ENCODE results near the gene C10orf90.

The C10orf90 gene

GRCh38 chr10:126408953-126409641, 261.4 kb downstream of the C10orf90 start:
- no peak for DNase-seq (ENCODE audit: extremely low read depth, insufficient read length)
- Histone ChIP-seq H3K27me3 (replicated peaks; ENCODE audit: control insufficient read depth, insufficient read depth, low read length) (no peaks in the 10 kb centered on the region), H3K36me3 (ENCODE audit: control insufficient read depth, insufficient read depth, low read length) (no peaks in the 10 kb centered on the region), H3K4me3 (replicated peaks; ENCODE audit: low read depth, low read length) (no peak overlapping the region)
- TF ChIP-seq CTCF (IDR thresholded peaks at IDR 0.05; ENCODE audit: insufficient read depth, low read length, poor library complexity, severe bottlenecking), result no peak

GRCh38 chr10:126407831-126408230, 262.7 kb downstream of the C10orf90 start:
- TF ChIP-seq CTCF (IDR thresholded peaks at IDR 0.05; ENCODE audit: insufficient read depth, low read length, poor library complexity, severe bottlenecking), result no peak
- Histone ChIP-seq H3K4me3 (replicated peaks; ENCODE audit: low read depth, low read length) (no peak overlapping the region), H3K36me3 (ENCODE audit: control insufficient read depth, insufficient read depth, low read length) (no peaks in the 10 kb centered on the region), H3K27me3 (replicated peaks; ENCODE audit: control insufficient read depth, insufficient read depth, low read length) (no peaks in the 10 kb centered on the region)
- no peak for DNase-seq (ENCODE audit: extremely low read depth, insufficient read length)

- no peaks in the 10 kb centered on the region for H3K36me3 ChIP-seq (ENCODE audit: control insufficient read depth, insufficient read depth, low read length)
- H3K27me3 ChIP-seq (replicated peaks; ENCODE audit: control insufficient read depth, insufficient read depth, low read length), result no peaks in the 10 kb centered on the region
- no peak for TF ChIP-seq CTCF (IDR thresholded peaks at IDR 0.05; ENCODE audit: insufficient read depth, low read length, poor library complexity, severe bottlenecking)
- no peak for DNase-seq (ENCODE audit: extremely low read depth, insufficient read length)
- H3K4me3 ChIP-seq (replicated peaks; ENCODE audit: low read depth, low read length), result no peak overlapping the region
These were observed 265.2 kb downstream of the C10orf90 start for GRCh38 chr10:126405239-126405775.

- H3K4me3 ChIP-seq (replicated peaks; ENCODE audit: low read depth, low read length), result no peak overlapping the region
- no peaks in the 10 kb centered on the region for H3K36me3 ChIP-seq (ENCODE audit: control insufficient read depth, insufficient read depth, low read length)
- no peak for TF ChIP-seq CTCF (IDR thresholded peaks at IDR 0.05; ENCODE audit: insufficient read depth, low read length, poor library complexity, severe bottlenecking)
- H3K27me3 ChIP-seq (replicated peaks; ENCODE audit: control insufficient read depth, insufficient read depth, low read length), result no peaks in the 10 kb centered on the region
- no peak for DNase-seq (ENCODE audit: extremely low read depth, insufficient read length)
These were observed 267.5 kb downstream of the C10orf90 start for GRCh38 chr10:126402721-126403695.

GRCh38 chr10:126400641-126401040, 269.9 kb downstream of the C10orf90 start:
- Histone ChIP-seq H3K4me3 (replicated peaks; ENCODE audit: low read depth, low read length) (no peak overlapping the region), H3K27me3 (replicated peaks; ENCODE audit: control insufficient read depth, insufficient read depth, low read length) (no peaks in the 10 kb centered on the region), H3K36me3 (ENCODE audit: control insufficient read depth, insufficient read depth, low read length) (no peaks in the 10 kb centered on the region)
- no peak for DNase-seq (ENCODE audit: extremely low read depth, insufficient read length)
- TF ChIP-seq CTCF (IDR thresholded peaks at IDR 0.05; ENCODE audit: insufficient read depth, low read length, poor library complexity, severe bottlenecking), result no peak

All from GM06990 (cell line).